HL-60 (cell line): ENCODE measurements around the gene TIMM29.

Source experiments
- DNase-seq, 2 experiments: peaks; one replicate each; pipeline ENCODE4 v3.0.0-alpha.2; 2010 to 2020; ENCODE audit warnings: low read depth in 1 of 2, low spot score in 1 of 2
- H3K27ac ChIP-seq: fragments of 250-450 bp; sonication (Bioruptor Pico); replicated peaks from 2 replicates; pipeline ENCODE4 v1.5.1; 2020; ENCODE audit warnings: mild to moderate bottlenecking, moderate library complexity
- H3K27me3 ChIP-seq: fragments of 250-450 bp; sonication (Bioruptor Pico); 2 replicates; pipeline ENCODE4 v1.5.1; 2021; ENCODE audit warnings: mild to moderate bottlenecking, moderate library complexity; ENCODE audit not compliant: insufficient read depth, poor library complexity, severe bottlenecking
- H3K4me3 ChIP-seq: replicated peaks from 2 replicates; pipeline ENCODE4 v1.5.1; 2011; ENCODE audit warnings: mild to moderate bottlenecking, control low read depth, low read length; ENCODE audit not compliant: insufficient read depth
- CTCF ChIP-seq: IDR thresholded peaks from one replicate; pipeline ENCODE4 v1.5.1; 2011; ENCODE audit warnings: low read length, control low read depth, inconsistent platforms; ENCODE audit not compliant: insufficient read depth
- GABPA ChIP-seq: IDR thresholded peaks from 2 replicates; pipeline ENCODE4 v1.6.1; 2012; ENCODE audit warnings: low read depth
- POLR2AphosphoS5 ChIP-seq: IDR thresholded peaks from 2 replicates; pipeline ENCODE4 v1.6.1; 2012; ENCODE audit warnings: low read depth
- REST ChIP-seq: IDR thresholded peaks from 2 replicates; pipeline ENCODE4 v1.6.1; 2012; ENCODE audit warnings: low read depth; ENCODE audit not compliant: insufficient replicate concordance
- SPI1 ChIP-seq: IDR thresholded peaks from 2 replicates; pipeline ENCODE4 v1.6.1; 2012; ENCODE audit warnings: low read depth, mild to moderate bottlenecking, borderline replicate concordance
- long read RNA-seq: library from polyadenylated mRNA; unstranded; transcript quantifications from one replicate; pipeline ENCODE4 v2.0.0, GENCODE V29; 2020

Gene TIMM29
- long read RNA-seq, transcript TIMM29-201 (2 exons, 1,425 nt): major isoform, 9 of 11 reads
- long read RNA-seq, partial matches to known transcripts: 0 of 11 reads
- long read RNA-seq, other reads (novel, unspliced or antisense): 2 of 11 reads

GRCh38 chr19:10928563-10929401 is at the start of gene TIMM29, which contains the start of gene YIPF2:
TIMM29 (plus strand) TSS chr19:10928811; CDS start chr19:10928823, 12 bp downstream.
YIPF2 (minus strand) TSS chr19:10928639; CDS start chr19:10928410, 229 bp downstream.
- DNase-seq: peak; percentile 92 to 99
- no peak for TF ChIP-seq CTCF
- TF ChIP-seq SPI1: peak; percentile 21; the same call in 1 of the 2 replicates
- TF ChIP-seq POLR2AphosphoS5: peak; percentile 62; the same call in 1 of the 2 replicates
- TF ChIP-seq GABPA: peak; percentile 99
- TF ChIP-seq REST: no peak
- Histone ChIP-seq H3K4me3 (peak within 1 kb of the TSS; percentile 98), H3K27me3 (no peaks in the 10 kb centered on the region), H3K27ac (peak within 1 kb of the TSS; percentile 76)

- Histone ChIP-seq H3K27me3 (no peaks in the 10 kb centered on the region), H3K4me3 (no peak overlapping the region), H3K27ac (no peak overlapping the region)
- TF ChIP-seq POLR2AphosphoS5: no peak
- no peak for TF ChIP-seq REST
- no peak for TF ChIP-seq CTCF
- TF ChIP-seq SPI1: no peak
- no peak for TF ChIP-seq GABPA
- no peak for DNase-seq
Observed at GRCh38 chr19:10881403-10882107, 47.1 kb upstream of the TIMM29 start.

GRCh38 chr19:10882108-10882457 is 46.5 kb upstream of the TIMM29 start:
- no peak overlapping the region for H3K4me3 ChIP-seq
- no peak overlapping the region for H3K27ac ChIP-seq
- no peaks in the 10 kb centered on the region for H3K27me3 ChIP-seq

More at GRCh38 chr19:10882108-10882457, 46.5 kb upstream of the TIMM29 start:
- no peak for TF ChIP-seq GABPA
- no peak for TF ChIP-seq CTCF
- no peak for TF ChIP-seq SPI1
- TF ChIP-seq POLR2AphosphoS5: no peak
- no peak for TF ChIP-seq REST
- DNase-seq: no peak
